ENCODE measurements around the gene PFN1.

The PFN1 gene

DNA sequence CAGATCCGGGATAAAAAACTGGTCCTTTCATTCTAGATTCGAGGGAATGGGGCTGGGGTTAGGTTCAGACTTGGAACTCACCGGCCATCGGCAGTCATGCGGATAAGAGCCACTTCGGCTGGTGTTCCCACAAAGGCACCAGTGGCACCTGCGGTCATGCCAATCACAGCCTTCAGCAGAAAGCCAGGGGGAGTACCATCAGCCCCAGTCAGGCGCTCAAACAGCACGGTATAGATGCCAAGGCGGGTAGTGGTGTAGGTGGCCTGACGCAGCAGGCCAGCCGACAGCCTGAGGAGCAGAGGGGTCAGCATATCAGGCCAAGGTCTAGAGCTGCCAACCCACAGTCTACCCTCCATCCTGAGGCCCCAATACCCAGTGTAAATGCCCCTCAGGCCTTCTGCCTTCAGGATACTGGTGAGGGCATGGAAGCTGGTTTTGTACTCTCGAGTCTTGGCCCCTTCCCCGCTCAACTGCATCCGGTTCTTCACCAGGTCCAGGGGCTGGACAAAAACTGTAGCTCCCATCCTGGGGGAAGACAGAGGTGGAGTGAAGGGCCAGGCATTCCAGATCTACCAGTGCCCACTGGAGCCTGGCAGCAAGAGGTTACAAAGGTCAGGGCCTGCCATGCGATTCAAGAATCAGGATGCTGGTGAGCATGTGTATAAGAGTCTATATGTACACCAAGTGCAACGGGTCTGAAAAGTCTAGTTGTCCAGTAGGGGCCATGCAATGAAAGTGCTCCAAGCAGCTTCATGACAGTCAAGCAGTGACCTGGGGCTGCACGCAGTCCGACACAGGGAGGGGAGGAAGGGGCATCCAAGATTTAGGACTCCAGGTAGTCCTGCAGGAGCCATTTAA is 9.4 kb downstream of the PFN1 start:
- H4K8ac ChIP-seq (ENCODE audit: low read depth, low read length): no peak overlapping the region
- H3K4me3 ChIP-seq (ENCODE audit: low read length): peak overlapping the region; percentile 78
- H3K79me2 ChIP-seq (ENCODE audit: control insufficient read depth, insufficient read depth, low read length): peaks cover 34% of the 10 kb centered on the region
- H3K4me1 ChIP-seq (ENCODE audit: control insufficient read depth, low read depth, low read length): peaks cover 3% of the 10 kb centered on the region
- DNase-seq: no peak
- peak overlapping the region; percentile 2 for H3K23ac ChIP-seq (ENCODE audit: low read length)
- no peak overlapping the region for H2BK120ac ChIP-seq (ENCODE audit: low read depth, low read length)
- peaks cover 15% of the 10 kb centered on the region for H3K79me1 ChIP-seq (ENCODE audit: low read length)
- H3K4ac ChIP-seq (ENCODE audit: low read depth, low read length): no peak overlapping the region
- no CpG with 5 or more reads among the region's 19 CpGs for WGBS (ENCODE audit: extremely low coverage, insufficient coverage, low lambda C conversion rate)
- H2BK5ac ChIP-seq (ENCODE audit: low read length): no peak overlapping the region
- peak overlapping the region; percentile 87 for H3K9ac ChIP-seq (ENCODE audit: low read length)
- H3K4me2 ChIP-seq (ENCODE audit: low read length): peak overlapping the region; percentile 77
- H2BK15ac ChIP-seq (replicated peaks; ENCODE audit: low read depth): no peak overlapping the region
- H3K56ac ChIP-seq (ENCODE audit: low read length): peak overlapping the region; percentile 89
- H4K5ac ChIP-seq (ENCODE audit: low read length): no peak overlapping the region
- H3K18ac ChIP-seq (ENCODE audit: low read length): no peak overlapping the region
- H3K27me3 ChIP-seq (ENCODE audit: insufficient read depth, low read length, poor library complexity): no peaks in the 10 kb centered on the region
- H3K36me3 ChIP-seq (ENCODE audit: control insufficient read depth, insufficient read depth, low read length): peaks cover 2% of the 10 kb centered on the region
- H3K27ac ChIP-seq (ENCODE audit: low read depth, low read length): peak overlapping the region; percentile 91
- no peak overlapping the region for H2AK5ac ChIP-seq (ENCODE audit: low read length)

DNA sequence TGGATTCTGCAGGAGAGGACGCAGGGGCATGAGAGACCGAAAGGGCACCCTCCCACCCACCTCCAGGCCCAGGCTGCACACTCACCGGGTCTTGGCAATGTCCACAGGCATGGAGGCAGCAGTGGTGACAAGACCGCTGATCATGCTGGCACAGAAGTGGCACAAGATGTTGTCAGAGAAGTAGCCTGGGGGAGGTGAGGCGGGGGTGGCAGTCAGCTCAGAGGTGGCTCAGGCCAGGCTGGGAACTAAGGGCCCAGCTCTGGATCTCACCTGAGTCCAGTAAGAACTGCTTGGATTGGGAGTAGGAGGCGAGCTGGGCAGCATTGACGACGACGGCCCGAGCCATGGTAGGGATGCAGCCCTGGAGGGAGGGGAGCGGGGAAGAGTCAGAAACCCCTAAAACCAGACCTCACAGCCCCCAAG is 10.2 kb downstream of the PFN1 start:
- peak overlapping the region; percentile 87 for H3K9ac ChIP-seq (ENCODE audit: low read length)
- peaks cover 15% of the 10 kb centered on the region for H3K79me1 ChIP-seq (ENCODE audit: low read length)
- peaks cover 3% of the 10 kb centered on the region for H3K4me1 ChIP-seq (ENCODE audit: control insufficient read depth, low read depth, low read length)
- H3K4me2 ChIP-seq (ENCODE audit: low read length): no peak overlapping the region
- H2BK5ac ChIP-seq (ENCODE audit: low read length): no peak overlapping the region
- H3K36me3 ChIP-seq (ENCODE audit: control insufficient read depth, insufficient read depth, low read length): peaks cover 2% of the 10 kb centered on the region
- H3K27me3 ChIP-seq (ENCODE audit: insufficient read depth, low read length, poor library complexity): no peaks in the 10 kb centered on the region
- H3K56ac ChIP-seq (ENCODE audit: low read length): no peak overlapping the region
- no peak overlapping the region for H3K23ac ChIP-seq (ENCODE audit: low read length)
- no peak overlapping the region for H3K27ac ChIP-seq (ENCODE audit: low read depth, low read length)
- H3K4me3 ChIP-seq (ENCODE audit: low read length): no peak overlapping the region
- DNase-seq: no peak
- H3K18ac ChIP-seq (ENCODE audit: low read length): no peak overlapping the region
- H2BK15ac ChIP-seq (replicated peaks; ENCODE audit: low read depth): no peak overlapping the region
- no CpG with 5 or more reads among the region's 11 CpGs for WGBS (ENCODE audit: extremely low coverage, insufficient coverage, low lambda C conversion rate)
- H3K79me2 ChIP-seq (ENCODE audit: control insufficient read depth, insufficient read depth, low read length): peaks cover 32% of the 10 kb centered on the region
- H3K4ac ChIP-seq (ENCODE audit: low read depth, low read length): no peak overlapping the region
- H2AK5ac ChIP-seq (ENCODE audit: low read length): no peak overlapping the region
- no peak overlapping the region for H4K8ac ChIP-seq (ENCODE audit: low read depth, low read length)
- H2BK120ac ChIP-seq (ENCODE audit: low read depth, low read length): no peak overlapping the region
- H4K5ac ChIP-seq (ENCODE audit: low read length): no peak overlapping the region

DNA sequence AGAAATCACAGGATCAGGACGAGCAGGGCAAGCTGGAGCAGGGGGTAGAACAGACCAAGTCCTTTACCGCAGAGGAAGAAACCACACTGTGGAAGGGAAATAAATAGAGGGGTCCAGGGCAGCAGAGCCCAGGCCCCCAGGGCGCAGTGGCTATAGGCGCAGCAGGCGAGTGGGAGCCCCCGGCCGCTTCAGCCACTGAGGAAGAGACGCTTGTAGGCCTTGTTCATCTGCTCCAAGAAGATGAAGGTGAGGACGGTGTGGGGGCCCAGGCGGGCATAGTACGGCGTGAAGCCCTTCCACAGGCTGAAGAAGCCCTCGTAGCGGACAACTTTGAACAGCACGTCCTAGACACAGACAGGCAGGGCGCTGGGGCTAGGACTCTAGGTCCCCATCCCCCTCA is 10.8 kb downstream of the PFN1 start:
- no peak overlapping the region for H2BK120ac ChIP-seq (ENCODE audit: low read depth, low read length)
- H3K27ac ChIP-seq (ENCODE audit: low read depth, low read length): no peak overlapping the region
- H2BK15ac ChIP-seq (replicated peaks; ENCODE audit: low read depth): no peak overlapping the region

GRCh38 chr17:4936436-4936835 is 11.9 kb downstream of the PFN1 start:
- no peaks in the 10 kb centered on the region for H3K27me3 ChIP-seq (ENCODE audit: insufficient read depth, low read length, poor library complexity)
- H3K56ac ChIP-seq (ENCODE audit: low read length): no peak overlapping the region
- H3K18ac ChIP-seq (ENCODE audit: low read length): no peak overlapping the region
- no peak overlapping the region for H2BK120ac ChIP-seq (ENCODE audit: low read depth, low read length)
- H2AK5ac ChIP-seq (ENCODE audit: low read length): no peak overlapping the region
- no peak overlapping the region for H3K4me3 ChIP-seq (ENCODE audit: low read length)
- peaks cover 11% of the 10 kb centered on the region for H3K79me1 ChIP-seq (ENCODE audit: low read length)
- H3K27ac ChIP-seq (ENCODE audit: low read depth, low read length): no peak overlapping the region
- H3K4me2 ChIP-seq (ENCODE audit: low read length): no peak overlapping the region
- no peak overlapping the region for H4K8ac ChIP-seq (ENCODE audit: low read depth, low read length)
- no peak overlapping the region for H4K5ac ChIP-seq (ENCODE audit: low read length)
- H3K4me1 ChIP-seq (ENCODE audit: control insufficient read depth, low read depth, low read length): peaks cover 3% of the 10 kb centered on the region
- H2BK5ac ChIP-seq (ENCODE audit: low read length): no peak overlapping the region
- H3K9ac ChIP-seq (ENCODE audit: low read length): no peak overlapping the region
- no peak for DNase-seq
- no peaks in the 10 kb centered on the region for H3K36me3 ChIP-seq (ENCODE audit: control insufficient read depth, insufficient read depth, low read length)
- peaks cover 18% of the 10 kb centered on the region for H3K79me2 ChIP-seq (ENCODE audit: control insufficient read depth, insufficient read depth, low read length)
- no CpG with 5 or more reads among the region's 3 CpGs for WGBS (ENCODE audit: extremely low coverage, insufficient coverage, low lambda C conversion rate)
- no peak overlapping the region for H3K4ac ChIP-seq (ENCODE audit: low read depth, low read length)
- no peak overlapping the region for H2BK15ac ChIP-seq (replicated peaks; ENCODE audit: low read depth)
- H3K23ac ChIP-seq (ENCODE audit: low read length): no peak overlapping the region

More for the DNA sequence above, 10.8 kb downstream of the PFN1 start:
- Histone ChIP-seq H3K9ac (ENCODE audit: low read length) (no peak overlapping the region), H3K36me3 (ENCODE audit: control insufficient read depth, insufficient read depth, low read length) (peaks cover 2% of the 10 kb centered on the region), H3K4me1 (ENCODE audit: control insufficient read depth, low read depth, low read length) (peaks cover 3% of the 10 kb centered on the region), H3K4me2 (ENCODE audit: low read length) (no peak overlapping the region), H3K18ac (ENCODE audit: low read length) (no peak overlapping the region), H3K27me3 (ENCODE audit: insufficient read depth, low read length, poor library complexity) (no peaks in the 10 kb centered on the region), H3K79me2 (ENCODE audit: control insufficient read depth, insufficient read depth, low read length) (peaks cover 27% of the 10 kb centered on the region), H2AK5ac (ENCODE audit: low read length) (no peak overlapping the region), H4K5ac (ENCODE audit: low read length) (no peak overlapping the region), H3K4me3 (ENCODE audit: low read length) (no peak overlapping the region), H3K23ac (ENCODE audit: low read length) (no peak overlapping the region), H3K4ac (ENCODE audit: low read depth, low read length) (no peak overlapping the region), H4K8ac (ENCODE audit: low read depth, low read length) (no peak overlapping the region), H3K56ac (ENCODE audit: low read length) (no peak overlapping the region), H3K79me1 (ENCODE audit: low read length) (peaks cover 15% of the 10 kb centered on the region), H2BK5ac (ENCODE audit: low read length) (no peak overlapping the region)
- WGBS (ENCODE audit: extremely low coverage, insufficient coverage, low lambda C conversion rate): no CpG with 5 or more reads among the region's 16 CpGs
- no peak for DNase-seq

- Histone ChIP-seq H3K18ac (ENCODE audit: low read length) (no peak overlapping the region), H4K8ac (ENCODE audit: low read depth, low read length) (no peak overlapping the region), H3K36me3 (ENCODE audit: control insufficient read depth, insufficient read depth, low read length) (no peaks in the 10 kb centered on the region), H2BK15ac (replicated peaks; ENCODE audit: low read depth) (no peak overlapping the region), H2BK120ac (ENCODE audit: low read depth, low read length) (no peak overlapping the region), H3K79me1 (ENCODE audit: low read length) (peaks cover 9% of the 10 kb centered on the region), H4K5ac (ENCODE audit: low read length) (no peak overlapping the region), H3K9ac (ENCODE audit: low read length) (no peak overlapping the region), H3K27ac (ENCODE audit: low read depth, low read length) (no peak overlapping the region), H3K79me2 (ENCODE audit: control insufficient read depth, insufficient read depth, low read length) (peaks cover 10% of the 10 kb centered on the region), H3K4ac (ENCODE audit: low read depth, low read length) (no peak overlapping the region), H3K4me1 (ENCODE audit: control insufficient read depth, low read depth, low read length) (peaks cover 3% of the 10 kb centered on the region), H2BK5ac (ENCODE audit: low read length) (no peak overlapping the region), H3K27me3 (ENCODE audit: insufficient read depth, low read length, poor library complexity) (no peaks in the 10 kb centered on the region), H3K23ac (ENCODE audit: low read length) (no peak overlapping the region), H2AK5ac (ENCODE audit: low read length) (no peak overlapping the region), H3K4me2 (ENCODE audit: low read length) (no peak overlapping the region), H3K4me3 (ENCODE audit: low read length) (no peak overlapping the region), H3K56ac (ENCODE audit: low read length) (no peak overlapping the region)
- DNase-seq: no peak
Observed at GRCh38 chr17:4935650-4936049, 12.7 kb downstream of the PFN1 start.
